Sciatic nerve (tissue), 2 donors: ENCODE results near the gene ZNF189. TPM values are rescaled to one million over a fixed set of nuclear protein-coding genes. Genes with fewer than 3 reads are reported as not detected.
A peak's percentile ranks its signal among the peaks of the same experiment; 100 is the strongest.

Source experiments
- ATAC-seq: fragments of 200-7000 bp; cut with Tn5 transposase; one replicate; pipeline ENCODE4 v1.9.1; 2020; ENCODE audit warnings: mild to moderate bottlenecking, moderate library complexity
- DNase-seq: peaks from one replicate; pipeline ENCODE4 v3.0.0-alpha.2; 2020; ENCODE audit warnings: low spot score
- intact Hi-C: fragments of 100-400 bp; cut with DNase I; formaldehyde crosslinking; loops from one replicate; pipeline ENCODE4 v1.14.2; 2022
- total RNA-seq: library from RNA; stranded (reverse); fragmentation: NEBNext Ultra II Directional; extraction: Animal tissue kit (Norgen Biotek cat#: 25700); gene quantifications from one replicate; pipeline ENCODE4 v1.2.1, GENCODE V29; 2021
- donor health status: DM: no; HTN: no; CAD: no.
- donor health status: DM: no; HTN: no; CAD: no.

Gene ZNF189
- 31.1 TPM for total RNA-seq

- DNase-seq (peak; percentile 98), ATAC-seq (peak; percentile 99)
- intact Hi-C loops: no loop called here
Observed at GRCh38 chr9:101398068-101398929, at the start of gene ZNF189, which contains the start of gene MRPL50. Gene ZNF189, plus strand, starts transcription at chr9:101398851. Its CDS starts 306 bp downstream, at chr9:101399157. Gene MRPL50, minus strand, starts transcription at chr9:101398618. Its CDS starts 26 bp downstream, at chr9:101398592.

GRCh38 chr9:101350285-101350684, 48.4 kb upstream of the ZNF189 start:
- ATAC-seq (no peak), DNase-seq (no peak)
- intact Hi-C loops: no loop called here

DNA sequence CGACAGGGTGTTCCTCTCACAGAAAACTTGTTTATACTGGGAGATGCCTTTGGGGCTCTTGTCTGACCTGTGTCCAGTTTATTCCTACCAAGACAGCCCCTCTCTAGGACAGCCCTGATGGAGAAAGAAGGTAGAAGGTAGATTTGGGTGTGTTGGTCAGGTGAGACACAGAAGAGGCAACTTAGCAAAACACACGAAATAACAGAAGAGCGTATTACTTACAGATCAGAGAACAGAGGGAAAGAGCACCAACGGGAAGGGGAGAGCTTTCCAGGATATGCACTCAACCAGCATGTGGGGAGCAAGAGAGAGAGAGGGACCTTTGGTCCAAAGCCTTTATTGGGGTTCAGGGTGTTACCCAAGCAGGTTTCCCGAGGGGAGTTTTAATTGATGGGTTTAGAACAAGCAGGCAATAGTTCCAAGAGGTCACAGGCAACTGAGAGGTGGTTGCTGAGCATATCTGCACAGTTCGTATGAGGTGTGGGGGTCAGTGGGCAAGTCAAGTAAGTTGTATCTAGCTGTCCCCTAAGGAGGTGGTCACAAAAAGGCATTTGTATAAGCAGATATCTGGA, 45.7 kb upstream of the ZNF189 start:
- DNase-seq (no peak), ATAC-seq (no peak)
- intact Hi-C loops: no loop called here

DNA sequence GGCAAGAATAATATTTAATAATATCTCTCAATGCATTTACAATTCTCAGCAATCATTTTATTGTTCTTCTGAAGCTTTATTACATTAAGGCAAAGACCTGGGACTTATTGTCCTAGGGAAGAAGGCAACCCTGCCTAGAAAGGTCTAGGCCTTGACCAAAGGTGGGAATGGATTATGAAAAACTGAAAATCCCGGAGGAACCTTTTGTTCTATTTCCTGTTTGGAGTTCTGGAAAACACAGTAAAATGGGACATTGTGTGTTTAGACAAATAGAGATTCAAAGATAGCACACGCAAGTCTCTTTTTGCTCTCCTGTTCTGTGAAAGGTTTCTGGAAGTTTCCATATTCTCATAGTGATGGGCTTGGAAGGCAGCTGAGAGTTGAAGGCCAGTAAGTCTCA, 45.0 kb upstream of the ZNF189 start:
- DNase-seq: no peak
- intact Hi-C loops: no loop called here
- ATAC-seq: no peak

- ATAC-seq: no peak
- intact Hi-C loops: no loop called here
- no peak for DNase-seq
Observed at GRCh38 chr9:101354143-101354764, 44.4 kb upstream of the ZNF189 start.

- DNase-seq: no peak
- no peak for ATAC-seq
- intact Hi-C loops: no loop called here
Observed at GRCh38 chr9:101354765-101355708, 43.6 kb upstream of the ZNF189 start.

- DNase-seq (no peak), ATAC-seq (no peak)
- intact Hi-C loops: no loop called here
Observed at GRCh38 chr9:101356619-101357018, 42.0 kb upstream of the ZNF189 start.

GRCh38 chr9:101359679-101360078, 39.0 kb upstream of the ZNF189 start:
- intact Hi-C loops: no loop called here
- no peak for ATAC-seq
- DNase-seq: no peak

DNA sequence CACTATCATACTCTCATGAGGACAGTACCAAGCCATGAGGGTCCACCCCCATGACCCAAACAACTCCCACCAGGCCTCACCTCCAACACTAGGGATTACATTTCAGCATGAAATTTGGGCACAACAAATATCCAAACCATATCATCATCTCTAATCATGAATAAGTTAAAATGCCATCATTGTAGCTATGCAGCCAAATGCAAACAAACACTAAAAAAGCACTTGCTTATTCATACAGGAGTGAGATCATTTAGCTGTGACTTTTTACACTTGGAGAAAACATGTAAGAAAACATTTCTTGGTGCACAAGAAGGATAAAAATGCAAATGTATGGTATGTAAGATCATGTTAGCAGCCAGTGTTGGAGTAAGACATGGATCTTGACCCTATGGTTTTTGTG, 38.0 kb upstream of the ZNF189 start:
- no peak for ATAC-seq
- intact Hi-C loops: no loop called here

DNA sequence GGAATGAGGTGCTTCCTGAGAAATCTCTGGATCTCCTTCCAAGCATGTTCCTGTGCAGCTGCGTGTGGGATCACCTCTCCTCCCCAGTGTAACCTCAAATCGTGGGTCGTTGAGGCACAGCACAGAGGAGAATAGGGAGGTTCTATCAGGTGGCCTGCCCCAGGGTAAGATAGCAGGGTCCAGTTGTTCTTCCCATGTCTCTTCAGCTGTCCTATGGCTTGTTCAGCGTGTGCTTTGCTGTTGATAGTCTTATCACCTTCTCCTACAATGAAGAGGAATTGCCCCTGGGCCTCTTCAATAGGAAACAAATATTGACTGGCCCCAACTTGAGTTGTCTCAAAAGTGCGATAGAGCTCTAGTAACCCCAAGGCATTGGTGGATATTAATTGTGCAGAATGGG, 36.2 kb upstream of the ZNF189 start:
- no peak for DNase-seq
- intact Hi-C loops: no loop called here
- ATAC-seq: no peak

More for the DNA sequence above, 38.0 kb upstream of the ZNF189 start:
- no peak for DNase-seq

- intact Hi-C loops: no loop called here
- no peak for ATAC-seq
- no peak for DNase-seq
Observed at GRCh38 chr9:101365181-101365580, 33.5 kb upstream of the ZNF189 start.

DNA sequence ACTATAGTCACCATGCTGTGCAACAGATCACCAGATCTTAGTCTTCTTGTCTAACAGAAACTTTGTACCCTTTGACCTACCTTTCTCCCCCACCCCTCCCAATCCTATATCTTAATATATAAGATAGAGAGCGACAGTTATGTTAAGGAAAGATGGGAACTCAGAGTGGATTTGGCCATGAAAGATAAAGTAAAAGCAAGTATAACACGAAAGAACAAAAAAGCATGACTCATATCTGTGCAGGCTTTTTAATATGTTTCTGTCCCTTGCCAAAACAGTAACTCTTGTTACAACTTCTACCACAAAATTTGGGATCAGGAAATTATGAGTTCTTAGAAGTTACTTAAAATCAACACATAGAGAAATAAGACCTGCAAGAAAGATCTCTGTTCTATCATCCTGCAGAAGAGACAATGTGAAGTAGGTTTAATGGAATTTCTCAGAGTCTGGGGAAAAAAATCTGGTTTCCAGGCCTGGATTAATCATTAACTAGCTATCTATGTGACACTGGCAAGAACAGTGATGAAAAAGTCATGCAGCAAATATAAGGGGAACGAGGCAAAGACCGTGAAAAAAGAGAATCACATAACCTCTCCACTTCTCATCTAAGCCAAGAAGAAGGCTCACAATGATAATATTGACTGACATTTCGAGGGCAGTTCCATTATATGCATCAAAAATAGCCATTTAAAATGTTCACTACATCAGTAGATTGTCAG, 32.5 kb upstream of the ZNF189 start:
- ATAC-seq (no peak), DNase-seq (no peak)
- intact Hi-C loops: no loop called here

GRCh38 chr9:101367323-101367722, 31.3 kb upstream of the ZNF189 start:
- intact Hi-C loops: no loop called here
- no peak for ATAC-seq

DNA sequence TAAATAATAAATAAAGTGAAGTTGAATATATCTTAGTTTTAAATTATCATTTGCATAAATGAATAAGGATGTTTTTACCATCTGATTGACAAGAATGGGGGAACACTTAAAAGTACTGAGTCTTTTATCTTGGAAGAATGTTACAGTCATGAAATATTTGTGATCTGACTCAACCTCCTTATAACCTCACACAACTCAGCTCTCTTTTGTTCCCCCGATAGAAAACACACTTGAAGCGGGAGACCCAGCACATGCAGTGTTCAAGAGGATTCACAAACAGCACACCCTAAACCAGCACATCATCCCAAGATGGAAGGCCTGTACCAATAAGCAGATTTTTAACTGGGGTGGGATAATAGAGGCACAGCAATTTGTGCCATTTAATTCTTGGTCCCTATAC, 29.4 kb upstream of the ZNF189 start:
- DNase-seq: no peak
- intact Hi-C loops: no loop called here
- ATAC-seq: no peak

More at GRCh38 chr9:101367323-101367722, 31.3 kb upstream of the ZNF189 start:
- no peak for DNase-seq

GRCh38 chr9:101369884-101370531, 28.6 kb upstream of the ZNF189 start:
- DNase-seq: no peak
- ATAC-seq: no peak
- intact Hi-C loops: no loop called here

- ATAC-seq: no peak
- intact Hi-C loops: no loop called here
- no peak for DNase-seq
Observed at GRCh38 chr9:101371813-101372212, 26.8 kb upstream of the ZNF189 start.

- DNase-seq (no peak), ATAC-seq (no peak)
- intact Hi-C loops: no loop called here
Observed at GRCh38 chr9:101372327-101373118, 26.1 kb upstream of the ZNF189 start.
